K562 (cell line): Measurements from ENCODE around the gene DNAH17. TPM values are rescaled to one million over a fixed set of nuclear protein-coding genes. Genes with fewer than 3 reads are reported as not detected.
A peak's percentile ranks its signal among the peaks of the same experiment; 100 is the strongest.

Source experiments
- CBFA2T3 ChIP-seq: fragments of 450-650 bp; IDR thresholded peaks from 2 replicates; pipeline ENCODE4 v1.6.1; 2017
- CEBPB ChIP-seq: fragments of 450-650 bp; IDR thresholded peaks from 2 replicates; pipeline ENCODE4 v1.6.1; 2016; ENCODE audit warnings: missing genetic modification characterization, missing compliant biosample characterization
- NR2C2 ChIP-seq, 2 experiments: fragments of 200-800 bp in 1 of 2; sonication (Bioruptor generic) in 1 of 2; sonication (generic) in 1 of 2; formaldehyde crosslinking in 1 of 2; IDR thresholded peaks; 2 replicates each; pipeline versions ENCODE4 v1.6.1 to v1.8.0; 2016 to 2022; ENCODE audit warnings: mild to moderate bottlenecking in 1 of 2, missing compliant biosample characterization in 1 of 2, missing genetic modification characterization in 1 of 2, missing genetic modification reagents in 1 of 2
- PHB ChIP-seq: fragments of 250-450 bp; sonication (Bioruptor Pico); IDR thresholded peaks from 2 replicates; pipeline ENCODE4 v1.5.0; 2021
- PPARD ChIP-seq: fragments of 250-450 bp; sonication (Bioruptor Pico); IDR thresholded peaks from 2 replicates; pipeline ENCODE4 v1.8.0; 2022; ENCODE audit warnings: inconsistent platforms, mild to moderate bottlenecking, moderate library complexity
- SMARCA5 ChIP-seq: fragments of 450-650 bp; IDR thresholded peaks from 2 replicates; pipeline ENCODE4 v1.6.1; 2016
- ZNF324 ChIP-seq: fragments of 250-450 bp; sonication (Bioruptor Pico); IDR thresholded peaks from 2 replicates; pipeline ENCODE4 v1.4.0; 2020; ENCODE audit warnings: mild to moderate bottlenecking
- ZNF436 ChIP-seq: fragments of 250-450, 450-650 bp; sonication (Bioruptor Pico); formaldehyde crosslinking; IDR thresholded peaks from 2 replicates; pipeline ENCODE4 v1.7.0; 2020; ENCODE audit warnings: mild to moderate bottlenecking
- ZNF79 ChIP-seq: fragments of 250-450 bp; sonication (Bioruptor Pico); IDR thresholded peaks from 2 replicates; pipeline ENCODE4 v1.4.0; 2020; ENCODE audit warnings: low read depth, mild to moderate bottlenecking, moderate library complexity
- polyA plus RNA-seq, 8 experiments: library from polyadenylated mRNA; depleted of rRNA in 4 of 8; stranded (reverse) in 5 of 8; unstranded in 3 of 8; fragments of >200 nt; fragmentation: Nextera tagmentation in 2 of 8; fragmentation: Illumina TruSeq in 1 of 8; extraction: Ambion mirVana in 2 of 8; extraction: Trizol in 1 of 8; gene quantifications; 2 replicates each; pipeline versions ENCODE4 v1.2.1 to v1.2.3, GENCODE V29; 2011 to 2014; ENCODE audit warnings: inconsistent platforms in 1 of 8, missing spikeins in 1 of 8
- total RNA-seq, 7 experiments: library from RNA; depleted of rRNA in 6 of 7; stranded (reverse); fragments of >200 nt in 6 of 7; fragmentation: Illumina TruSeq in 2 of 7; extraction: Trizol in 2 of 7; gene quantifications; 2 replicates each; pipeline versions ENCODE4 v1.2.1 to v1.2.3, GENCODE V29; 2011 to 2021; ENCODE audit warnings: low replicate concordance in 1 of 7
- TF ChIP-seq, protein P1 (sequence below): fragments of 450-650 bp; IDR thresholded peaks from 2 replicates; pipeline ENCODE4 v1.7.1; 2018; ENCODE audit warnings: mild to moderate bottlenecking, low read depth; ENCODE audit not compliant: partially characterized antibody
- TF ChIP-seq, protein P2 (sequence below): fragments of 200-800 bp; sonication (Bioruptor generic); IDR thresholded peaks from 2 replicates; pipeline ENCODE4 v1.6.1; 2017; ENCODE audit warnings: missing genetic modification characterization, missing compliant biosample characterization
- TF ChIP-seq, protein P3 (sequence below): fragments of 450-650 bp; IDR thresholded peaks from 2 replicates; pipeline ENCODE4 v1.6.1; 2016; ENCODE audit warnings: mild to moderate bottlenecking, moderate library complexity

DNAH17 gene
- total and polyA plus RNA-seq, 9 of the 15 experiments (the other 6 are each of a cell fraction or from before 2014, with no cell fraction given): under 0.01 to 0.06 (median 0.03) TPM; not detected in 5

DNA sequence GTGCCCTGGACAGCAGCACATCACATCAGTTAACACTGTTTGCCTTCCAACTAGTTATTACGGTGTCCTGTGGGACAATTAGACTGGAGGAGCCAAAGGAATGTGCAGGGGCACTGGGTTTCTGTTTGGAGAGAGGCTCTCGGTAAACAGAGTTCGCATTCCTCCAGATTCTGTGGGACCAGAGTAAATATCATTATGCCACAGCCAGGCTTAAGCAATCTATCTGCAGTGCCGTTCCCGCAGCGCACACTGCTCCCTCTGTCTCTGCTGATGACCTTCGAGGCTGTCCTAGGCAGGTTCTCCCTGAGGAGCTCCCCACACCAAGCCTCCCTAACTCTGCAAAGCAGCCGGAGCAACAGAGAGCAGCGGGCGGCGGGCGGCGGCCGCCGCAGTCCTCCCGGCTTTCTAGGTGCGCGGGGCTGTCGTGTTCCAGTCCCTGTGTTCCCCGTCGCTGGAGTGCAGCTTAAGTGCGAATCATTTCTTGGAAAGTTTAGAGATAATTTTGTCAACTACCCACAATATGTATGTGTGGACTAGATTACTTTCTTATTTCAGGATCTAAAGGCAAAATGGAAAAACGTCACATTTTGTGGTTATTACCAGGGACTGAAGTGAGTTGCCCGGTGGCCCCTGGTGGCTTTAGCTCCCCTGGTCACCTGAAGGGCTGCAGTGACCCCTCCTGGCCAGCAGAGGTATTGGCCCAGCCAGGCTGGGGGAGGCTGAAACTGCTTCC, 155.5 kb downstream of the DNAH17 start (continued):
- TF ChIP-seq, protein P1, sequence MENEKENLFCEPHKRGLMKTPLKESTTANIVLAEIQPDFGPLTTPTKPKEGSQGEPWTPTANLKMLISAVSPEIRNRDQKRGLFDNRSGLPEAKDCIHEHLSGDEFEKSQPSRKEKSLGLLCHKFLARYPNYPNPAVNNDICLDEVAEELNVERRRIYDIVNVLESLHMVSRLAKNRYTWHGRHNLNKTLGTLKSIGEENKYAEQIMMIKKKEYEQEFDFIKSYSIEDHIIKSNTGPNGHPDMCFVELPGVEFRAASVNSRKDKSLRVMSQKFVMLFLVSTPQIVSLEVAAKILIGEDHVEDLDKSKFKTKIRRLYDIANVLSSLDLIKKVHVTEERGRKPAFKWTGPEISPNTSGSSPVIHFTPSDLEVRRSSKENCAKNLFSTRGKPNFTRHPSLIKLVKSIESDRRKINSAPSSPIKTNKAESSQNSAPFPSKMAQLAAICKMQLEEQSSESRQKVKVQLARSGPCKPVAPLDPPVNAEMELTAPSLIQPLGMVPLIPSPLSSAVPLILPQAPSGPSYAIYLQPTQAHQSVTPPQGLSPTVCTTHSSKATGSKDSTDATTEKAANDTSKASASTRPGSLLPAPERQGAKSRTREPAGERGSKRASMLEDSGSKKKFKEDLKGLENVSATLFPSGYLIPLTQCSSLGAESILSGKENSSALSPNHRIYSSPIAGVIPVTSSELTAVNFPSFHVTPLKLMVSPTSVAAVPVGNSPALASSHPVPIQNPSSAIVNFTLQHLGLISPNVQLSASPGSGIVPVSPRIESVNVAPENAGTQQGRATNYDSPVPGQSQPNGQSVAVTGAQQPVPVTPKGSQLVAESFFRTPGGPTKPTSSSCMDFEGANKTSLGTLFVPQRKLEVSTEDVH: no peak
- TF ChIP-seq NR2C2 (CRISPR knock-in tag; IDR thresholded peaks at IDR 0.05) (no peak), NR2C2 (tag; IDR thresholded peaks at IDR 0.05) (no peak), PPARD (CRISPR knock-in tag) (no peak), PHB (CRISPR knock-in tag) (no peak), ZNF79 (CRISPR knock-in tag) (no peak), ZNF324 (CRISPR knock-in tag) (no peak), ZNF436 (CRISPR knock-in tag) (no peak), SMARCA5 (no peak), CEBPB (tag) (0 out of 2 replicates have a peak, but pooled peaks have one; percentile 6), CBFA2T3 (peak; percentile 10; the same call in 1 of the 2 replicates)
- TF ChIP-seq, protein P2, sequence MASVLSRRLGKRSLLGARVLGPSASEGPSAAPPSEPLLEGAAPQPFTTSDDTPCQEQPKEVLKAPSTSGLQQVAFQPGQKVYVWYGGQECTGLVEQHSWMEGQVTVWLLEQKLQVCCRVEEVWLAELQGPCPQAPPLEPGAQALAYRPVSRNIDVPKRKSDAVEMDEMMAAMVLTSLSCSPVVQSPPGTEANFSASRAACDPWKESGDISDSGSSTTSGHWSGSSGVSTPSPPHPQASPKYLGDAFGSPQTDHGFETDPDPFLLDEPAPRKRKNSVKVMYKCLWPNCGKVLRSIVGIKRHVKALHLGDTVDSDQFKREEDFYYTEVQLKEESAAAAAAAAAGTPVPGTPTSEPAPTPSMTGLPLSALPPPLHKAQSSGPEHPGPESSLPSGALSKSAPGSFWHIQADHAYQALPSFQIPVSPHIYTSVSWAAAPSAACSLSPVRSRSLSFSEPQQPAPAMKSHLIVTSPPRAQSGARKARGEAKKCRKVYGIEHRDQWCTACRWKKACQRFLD (CRISPR knock-in tag): no peak
- TF ChIP-seq, protein P3, sequence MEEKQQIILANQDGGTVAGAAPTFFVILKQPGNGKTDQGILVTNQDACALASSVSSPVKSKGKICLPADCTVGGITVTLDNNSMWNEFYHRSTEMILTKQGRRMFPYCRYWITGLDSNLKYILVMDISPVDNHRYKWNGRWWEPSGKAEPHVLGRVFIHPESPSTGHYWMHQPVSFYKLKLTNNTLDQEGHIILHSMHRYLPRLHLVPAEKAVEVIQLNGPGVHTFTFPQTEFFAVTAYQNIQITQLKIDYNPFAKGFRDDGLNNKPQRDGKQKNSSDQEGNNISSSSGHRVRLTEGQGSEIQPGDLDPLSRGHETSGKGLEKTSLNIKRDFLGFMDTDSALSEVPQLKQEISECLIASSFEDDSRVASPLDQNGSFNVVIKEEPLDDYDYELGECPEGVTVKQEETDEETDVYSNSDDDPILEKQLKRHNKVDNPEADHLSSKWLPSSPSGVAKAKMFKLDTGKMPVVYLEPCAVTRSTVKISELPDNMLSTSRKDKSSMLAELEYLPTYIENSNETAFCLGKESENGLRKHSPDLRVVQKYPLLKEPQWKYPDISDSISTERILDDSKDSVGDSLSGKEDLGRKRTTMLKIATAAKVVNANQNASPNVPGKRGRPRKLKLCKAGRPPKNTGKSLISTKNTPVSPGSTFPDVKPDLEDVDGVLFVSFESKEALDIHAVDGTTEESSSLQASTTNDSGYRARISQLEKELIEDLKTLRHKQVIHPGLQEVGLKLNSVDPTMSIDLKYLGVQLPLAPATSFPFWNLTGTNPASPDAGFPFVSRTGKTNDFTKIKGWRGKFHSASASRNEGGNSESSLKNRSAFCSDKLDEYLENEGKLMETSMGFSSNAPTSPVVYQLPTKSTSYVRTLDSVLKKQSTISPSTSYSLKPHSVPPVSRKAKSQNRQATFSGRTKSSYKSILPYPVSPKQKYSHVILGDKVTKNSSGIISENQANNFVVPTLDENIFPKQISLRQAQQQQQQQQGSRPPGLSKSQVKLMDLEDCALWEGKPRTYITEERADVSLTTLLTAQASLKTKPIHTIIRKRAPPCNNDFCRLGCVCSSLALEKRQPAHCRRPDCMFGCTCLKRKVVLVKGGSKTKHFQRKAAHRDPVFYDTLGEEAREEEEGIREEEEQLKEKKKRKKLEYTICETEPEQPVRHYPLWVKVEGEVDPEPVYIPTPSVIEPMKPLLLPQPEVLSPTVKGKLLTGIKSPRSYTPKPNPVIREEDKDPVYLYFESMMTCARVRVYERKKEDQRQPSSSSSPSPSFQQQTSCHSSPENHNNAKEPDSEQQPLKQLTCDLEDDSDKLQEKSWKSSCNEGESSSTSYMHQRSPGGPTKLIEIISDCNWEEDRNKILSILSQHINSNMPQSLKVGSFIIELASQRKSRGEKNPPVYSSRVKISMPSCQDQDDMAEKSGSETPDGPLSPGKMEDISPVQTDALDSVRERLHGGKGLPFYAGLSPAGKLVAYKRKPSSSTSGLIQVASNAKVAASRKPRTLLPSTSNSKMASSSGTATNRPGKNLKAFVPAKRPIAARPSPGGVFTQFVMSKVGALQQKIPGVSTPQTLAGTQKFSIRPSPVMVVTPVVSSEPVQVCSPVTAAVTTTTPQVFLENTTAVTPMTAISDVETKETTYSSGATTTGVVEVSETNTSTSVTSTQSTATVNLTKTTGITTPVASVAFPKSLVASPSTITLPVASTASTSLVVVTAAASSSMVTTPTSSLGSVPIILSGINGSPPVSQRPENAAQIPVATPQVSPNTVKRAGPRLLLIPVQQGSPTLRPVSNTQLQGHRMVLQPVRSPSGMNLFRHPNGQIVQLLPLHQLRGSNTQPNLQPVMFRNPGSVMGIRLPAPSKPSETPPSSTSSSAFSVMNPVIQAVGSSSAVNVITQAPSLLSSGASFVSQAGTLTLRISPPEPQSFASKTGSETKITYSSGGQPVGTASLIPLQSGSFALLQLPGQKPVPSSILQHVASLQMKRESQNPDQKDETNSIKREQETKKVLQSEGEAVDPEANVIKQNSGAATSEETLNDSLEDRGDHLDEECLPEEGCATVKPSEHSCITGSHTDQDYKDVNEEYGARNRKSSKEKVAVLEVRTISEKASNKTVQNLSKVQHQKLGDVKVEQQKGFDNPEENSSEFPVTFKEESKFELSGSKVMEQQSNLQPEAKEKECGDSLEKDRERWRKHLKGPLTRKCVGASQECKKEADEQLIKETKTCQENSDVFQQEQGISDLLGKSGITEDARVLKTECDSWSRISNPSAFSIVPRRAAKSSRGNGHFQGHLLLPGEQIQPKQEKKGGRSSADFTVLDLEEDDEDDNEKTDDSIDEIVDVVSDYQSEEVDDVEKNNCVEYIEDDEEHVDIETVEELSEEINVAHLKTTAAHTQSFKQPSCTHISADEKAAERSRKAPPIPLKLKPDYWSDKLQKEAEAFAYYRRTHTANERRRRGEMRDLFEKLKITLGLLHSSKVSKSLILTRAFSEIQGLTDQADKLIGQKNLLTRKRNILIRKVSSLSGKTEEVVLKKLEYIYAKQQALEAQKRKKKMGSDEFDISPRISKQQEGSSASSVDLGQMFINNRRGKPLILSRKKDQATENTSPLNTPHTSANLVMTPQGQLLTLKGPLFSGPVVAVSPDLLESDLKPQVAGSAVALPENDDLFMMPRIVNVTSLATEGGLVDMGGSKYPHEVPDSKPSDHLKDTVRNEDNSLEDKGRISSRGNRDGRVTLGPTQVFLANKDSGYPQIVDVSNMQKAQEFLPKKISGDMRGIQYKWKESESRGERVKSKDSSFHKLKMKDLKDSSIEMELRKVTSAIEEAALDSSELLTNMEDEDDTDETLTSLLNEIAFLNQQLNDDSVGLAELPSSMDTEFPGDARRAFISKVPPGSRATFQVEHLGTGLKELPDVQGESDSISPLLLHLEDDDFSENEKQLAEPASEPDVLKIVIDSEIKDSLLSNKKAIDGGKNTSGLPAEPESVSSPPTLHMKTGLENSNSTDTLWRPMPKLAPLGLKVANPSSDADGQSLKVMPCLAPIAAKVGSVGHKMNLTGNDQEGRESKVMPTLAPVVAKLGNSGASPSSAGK: no peak
